Osteoblast (primary cell): ENCODE measurements around the gene PHF12. TPM values are rescaled to one million over a fixed set of nuclear protein-coding genes. Genes with fewer than 3 reads are reported as not detected.

Experiments used
- DNase-seq: peaks from one replicate; pipeline ENCODE4 v3.0.0; 2011; ENCODE audit warnings: low spot score, mixed read lengths; ENCODE audit not compliant: insufficient read length; ENCODE audit errors: missing footprints
- H2AFZ ChIP-seq: 2 replicates; pipeline ENCODE4 v1.6.0; 2011; ENCODE audit warnings: mild to moderate bottlenecking, low read length
- H3K27ac ChIP-seq: 2 replicates; pipeline ENCODE4 v1.5.1; 2011; ENCODE audit warnings: mild to moderate bottlenecking, low read depth, low read length, moderate library complexity
- H3K27me3 ChIP-seq: 2 replicates; pipeline ENCODE4 v1.6.0; 2012; ENCODE audit warnings: mild to moderate bottlenecking, control low read depth, inconsistent platforms, low read length, moderate library complexity; ENCODE audit not compliant: insufficient read depth
- H3K36me3 ChIP-seq: 2 replicates; pipeline ENCODE4 v1.5.1; 2011; ENCODE audit warnings: mild to moderate bottlenecking, low read length, control low read depth, moderate library complexity; ENCODE audit not compliant: insufficient read depth
- H3K4me1 ChIP-seq: 2 replicates; pipeline ENCODE4 v1.5.1; 2011; ENCODE audit warnings: mild to moderate bottlenecking, low read length, control low read depth, moderate library complexity; ENCODE audit not compliant: insufficient read depth
- H3K4me2 ChIP-seq: 2 replicates; pipeline ENCODE4 v1.6.0; 2011; ENCODE audit warnings: mild to moderate bottlenecking, low read length; ENCODE audit not compliant: insufficient read depth
- H3K4me3 ChIP-seq: fragments of 200-600 bp; sonication (generic); 3 replicates; pipeline ENCODE4 v1.5.1; 2012; ENCODE audit warnings: mild to moderate bottlenecking, low read length, inconsistent platforms; ENCODE audit not compliant: insufficient read depth
- H3K79me2 ChIP-seq: 2 replicates; pipeline ENCODE4 v1.6.0; 2012; ENCODE audit warnings: mild to moderate bottlenecking, low read length, control low read depth, inconsistent platforms; ENCODE audit not compliant: insufficient read depth
- H3K9me3 ChIP-seq: 2 replicates; pipeline ENCODE4 v1.5.1; 2011; ENCODE audit warnings: low read depth, low read length, control low read depth
- H4K20me1 ChIP-seq: 2 replicates; pipeline ENCODE4 v1.6.0; 2012; ENCODE audit warnings: mild to moderate bottlenecking, low read length, control low read depth; ENCODE audit not compliant: insufficient read depth
- CTCF ChIP-seq: IDR thresholded peaks from 2 replicates; pipeline ENCODE4 v1.5.1; 2011; ENCODE audit warnings: mild to moderate bottlenecking, low read depth, low read length, moderate library complexity; ENCODE audit errors: extremely low read depth
- total RNA-seq: library from RNA; depleted of rRNA; stranded (reverse); fragments of >200 nt; gene quantifications from 2 replicates; pipeline ENCODE4 v1.2.3, GENCODE V29; 2012

PHF12 gene
- total RNA-seq, 1 donor, result 26.8 TPM

- Histone ChIP-seq H3K36me3 (peaks cover 14% of the 10 kb centered on the region), H3K79me2 (peaks cover 8% of the 10 kb centered on the region), H3K9me3 (no peaks in the 10 kb centered on the region), H3K4me1 (peaks cover 3% of the 10 kb centered on the region), H4K20me1 (peaks cover 9% of the 10 kb centered on the region), H2AFZ (no peak overlapping the region), H3K4me2 (no peak overlapping the region), H3K4me3 (no peak overlapping the region), H3K27me3 (no peaks in the 10 kb centered on the region), H3K27ac (no peak overlapping the region)
- no peak for TF ChIP-seq CTCF
- no peak for DNase-seq
These were observed 63.3 kb downstream of the PHF12 start for GRCh38 chr17:28887871-28888471.

GRCh38 chr17:28885951-28886350 is 65.4 kb downstream of the PHF12 start:
- Histone ChIP-seq H3K27me3 (no peaks in the 10 kb centered on the region), H3K27ac (no peak overlapping the region), H3K4me2 (no peak overlapping the region), H4K20me1 (peaks cover 5% of the 10 kb centered on the region), H3K79me2 (no peaks in the 10 kb centered on the region), H2AFZ (no peak overlapping the region), H3K36me3 (peaks cover 23% of the 10 kb centered on the region), H3K9me3 (no peaks in the 10 kb centered on the region), H3K4me1 (no peaks in the 10 kb centered on the region), H3K4me3 (no peak overlapping the region)
- peak; percentile 64 for DNase-seq
- TF ChIP-seq CTCF, result no peak

GRCh38 chr17:28885363-28885762 is 66.0 kb downstream of the PHF12 start:
- H2AFZ ChIP-seq, result no peak overlapping the region
- no peaks in the 10 kb centered on the region for H3K27me3 ChIP-seq
- DNase-seq, result no peak
- H4K20me1 ChIP-seq, result peaks cover 5% of the 10 kb centered on the region
- no peak for TF ChIP-seq CTCF
- H3K79me2 ChIP-seq, result no peaks in the 10 kb centered on the region
- H3K4me1 ChIP-seq, result no peaks in the 10 kb centered on the region
- no peak overlapping the region for H3K27ac ChIP-seq
- H3K36me3 ChIP-seq, result peaks cover 29% of the 10 kb centered on the region
- H3K4me3 ChIP-seq, result no peak overlapping the region
- no peak overlapping the region for H3K4me2 ChIP-seq
- no peaks in the 10 kb centered on the region for H3K9me3 ChIP-seq

GRCh38 chr17:28883967-28884702 is 67.2 kb downstream of the PHF12 start:
- TF ChIP-seq CTCF, result no peak
- no peak overlapping the region for H2AFZ ChIP-seq

More at GRCh38 chr17:28883967-28884702, 67.2 kb downstream of the PHF12 start:
- Histone ChIP-seq H3K79me2 (no peaks in the 10 kb centered on the region), H3K27me3 (no peaks in the 10 kb centered on the region), H3K4me3 (no peak overlapping the region), H4K20me1 (peaks cover 5% of the 10 kb centered on the region), H3K9me3 (no peaks in the 10 kb centered on the region), H3K36me3 (peaks cover 33% of the 10 kb centered on the region), H3K27ac (no peak overlapping the region), H3K4me2 (no peak overlapping the region), H3K4me1 (no peaks in the 10 kb centered on the region)
- peak; percentile 59 for DNase-seq
